Calu3 (cell line): Measurements from ENCODE around the gene STK17A. TPM values are rescaled to one million over a fixed set of nuclear protein-coding genes. Genes with fewer than 3 reads are reported as not detected.
"Not testable (repeated sequence)": the region's sequence is repeated elsewhere in the genome, so short reads cannot be mapped to it uniquely, and the experiment has no call there.

Source experiments
- BruUV-seq: library from RNA; stranded (reverse); fragments of 400-500 nt; replicated peaks from 2 replicates; lab custom pipeline; 2021; lab: Mats Ljungman, UMichigan
- CTCF ChIA-PET: fragments of 300-600 bp; sonication (Branson Sonifier 250); formaldehyde crosslinking; loops from one replicate; lab custom pipeline; 2022; ENCODE audit warnings: antibody characterized with exemption; lab: Charles Lee
- DNase-seq: peaks from one replicate; pipeline ENCODE4 v3.0.0; 2022
- H3K27ac Mint-ChIP-seq: one replicate; pipeline ENCODE4 v1.8.0; 2022; ENCODE audit warnings: mixed read lengths; ENCODE audit not compliant: unreplicated experiment
- H3K27me3 Mint-ChIP-seq: one replicate; pipeline ENCODE4 v1.8.0; 2022; ENCODE audit warnings: mixed read lengths; ENCODE audit not compliant: unreplicated experiment
- H3K36me3 Mint-ChIP-seq: one replicate; pipeline ENCODE4 v1.8.0; 2022; ENCODE audit warnings: mild to moderate bottlenecking, moderate library complexity, mixed read lengths; ENCODE audit not compliant: insufficient read depth, unreplicated experiment
- H3K4me1 Mint-ChIP-seq: one replicate; pipeline ENCODE4 v1.8.0; 2022; ENCODE audit warnings: mild to moderate bottlenecking, low read depth, mixed read lengths; ENCODE audit not compliant: unreplicated experiment
- H3K4me3 Mint-ChIP-seq: one replicate; pipeline ENCODE4 v1.8.0; 2022; ENCODE audit warnings: mild to moderate bottlenecking, low read depth, moderate library complexity, mixed read lengths; ENCODE audit not compliant: unreplicated experiment
- H3K9me3 Mint-ChIP-seq: one replicate; pipeline ENCODE4 v1.8.0; 2022; ENCODE audit warnings: low read depth, mixed read lengths; ENCODE audit not compliant: unreplicated experiment
- intact Hi-C: fragments of 100-400 bp; cut with micrococcal nuclease; formaldehyde crosslinking; loops from one replicate; pipeline ENCODE4 v1.10.0; 2022; ENCODE audit not compliant: unreplicated experiment
- total RNA-seq: library from RNA; stranded (reverse); gene quantifications from 2 replicates; pipeline ENCODE4 v1.2.3, GENCODE V29; 2022
- TF ChIP-seq, protein P1 (sequence below): fragments of 200-600 bp; IDR thresholded peaks from one replicate; pipeline ENCODE4 v1.8.0; 2022; ENCODE audit warnings: antibody characterized with exemption; ENCODE audit not compliant: unreplicated experiment

STK17A gene
- total RNA-seq, 1 experiment from 2014 or later: 53.5 TPM

DNA sequence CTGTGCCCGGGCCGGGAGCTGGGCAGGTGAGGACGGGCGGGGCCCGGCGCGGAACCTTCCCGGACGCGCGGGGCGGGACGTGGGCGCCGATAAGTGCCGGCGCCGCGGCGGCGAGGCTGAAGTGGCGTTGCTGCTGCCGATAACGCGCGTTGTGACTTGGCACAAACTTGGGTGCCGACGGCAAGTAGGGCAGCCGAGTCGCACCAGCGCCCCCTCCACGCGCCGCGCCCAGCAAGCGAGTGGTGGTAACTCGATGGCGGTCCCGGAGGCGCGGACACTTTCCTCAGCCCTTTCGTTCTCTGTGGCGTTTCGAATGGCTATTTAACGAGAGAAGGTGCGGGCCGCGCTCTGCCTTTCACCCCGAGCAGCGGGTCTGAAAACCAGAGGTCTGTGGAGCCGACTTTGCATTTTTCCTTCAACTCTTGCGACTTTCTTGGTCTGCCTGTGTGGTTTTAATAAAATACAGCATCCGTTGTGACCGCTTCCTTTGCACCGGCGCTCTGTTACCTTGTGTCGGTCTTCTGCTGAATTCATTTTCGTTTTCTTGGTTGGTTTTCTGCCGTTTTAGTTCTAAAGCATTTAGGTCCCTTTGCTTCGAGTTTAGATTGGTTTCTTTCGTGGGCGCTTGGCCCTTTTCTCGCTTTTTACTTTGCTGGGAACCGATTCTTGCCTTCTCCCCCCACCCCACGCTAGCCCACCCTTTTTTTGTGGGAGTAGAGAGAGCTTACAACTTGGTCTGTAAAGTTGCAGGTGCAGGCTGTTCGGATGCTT, 701 bp downstream of the STK17A start:
- CTCF ChIA-PET: interaction anchor here (0.6 to 4.7 kb wide), 36 partner anchors 8 to 651 kb away, joined by 3 to 201 read pairs (median 8); partner anchors contain the start of genes COA1, MRPL32, MRPS24 and PSMA2
- TF ChIP-seq, protein P1, sequence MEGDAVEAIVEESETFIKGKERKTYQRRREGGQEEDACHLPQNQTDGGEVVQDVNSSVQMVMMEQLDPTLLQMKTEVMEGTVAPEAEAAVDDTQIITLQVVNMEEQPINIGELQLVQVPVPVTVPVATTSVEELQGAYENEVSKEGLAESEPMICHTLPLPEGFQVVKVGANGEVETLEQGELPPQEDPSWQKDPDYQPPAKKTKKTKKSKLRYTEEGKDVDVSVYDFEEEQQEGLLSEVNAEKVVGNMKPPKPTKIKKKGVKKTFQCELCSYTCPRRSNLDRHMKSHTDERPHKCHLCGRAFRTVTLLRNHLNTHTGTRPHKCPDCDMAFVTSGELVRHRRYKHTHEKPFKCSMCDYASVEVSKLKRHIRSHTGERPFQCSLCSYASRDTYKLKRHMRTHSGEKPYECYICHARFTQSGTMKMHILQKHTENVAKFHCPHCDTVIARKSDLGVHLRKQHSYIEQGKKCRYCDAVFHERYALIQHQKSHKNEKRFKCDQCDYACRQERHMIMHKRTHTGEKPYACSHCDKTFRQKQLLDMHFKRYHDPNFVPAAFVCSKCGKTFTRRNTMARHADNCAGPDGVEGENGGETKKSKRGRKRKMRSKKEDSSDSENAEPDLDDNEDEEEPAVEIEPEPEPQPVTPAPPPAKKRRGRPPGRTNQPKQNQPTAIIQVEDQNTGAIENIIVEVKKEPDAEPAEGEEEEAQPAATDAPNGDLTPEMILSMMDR: peak; percentile 14
- peak; percentile 81 for DNase-seq
- Mint-ChIP-seq H3K4me1 (peaks cover 20% of the 10 kb centered on the region), H3K36me3 (peaks cover 45% of the 10 kb centered on the region), H3K27me3 (no peaks in the 10 kb centered on the region), H3K9me3 (no peaks in the 10 kb centered on the region), H3K4me3 (peak overlapping the region; percentile 92), H3K27ac (peak overlapping the region; percentile 86)
- BruUV-seq: no TSS peak
- intact Hi-C loops: loop anchor here (1.0 to 5.0 kb wide), 4 partner anchors 8 to 255 kb away; no protein-coding TSS in a partner anchor

DNA sequence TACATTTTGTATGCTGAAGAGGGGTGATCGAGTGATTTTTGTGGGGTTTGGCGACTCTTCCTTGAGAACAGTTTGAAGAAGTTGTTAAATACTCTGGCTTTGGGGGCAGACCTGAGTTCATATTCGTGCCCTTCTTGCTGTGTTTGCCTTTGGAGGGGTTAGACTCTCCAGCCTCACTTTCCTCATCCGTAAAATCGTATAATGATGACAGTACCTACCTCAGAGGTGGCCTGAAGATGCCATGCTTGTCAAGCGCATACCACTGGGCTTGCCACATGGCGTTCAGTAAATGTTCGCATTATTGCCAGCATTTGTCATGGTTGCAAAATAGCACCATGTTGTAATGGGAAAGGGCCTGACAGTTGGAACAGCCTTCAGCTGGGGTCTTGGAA, 1.3 kb downstream of the STK17A start:
- Mint-ChIP-seq H3K9me3 (no peaks in the 10 kb centered on the region), H3K27me3 (no peaks in the 10 kb centered on the region), H3K4me1 (peaks cover 26% of the 10 kb centered on the region), H3K36me3 (peaks cover 45% of the 10 kb centered on the region), H3K4me3 (peak overlapping the region; percentile 92), H3K27ac (peak overlapping the region; percentile 86)
- TSS peak; percentile 21 for BruUV-seq
- TF ChIP-seq, protein P1: no peak
- CTCF ChIA-PET: interaction anchor here (1.3 to 4.7 kb wide), 3 partner anchors 18 to 115 kb away, joined by 3 to 201 read pairs (median 7); no protein-coding TSS in a partner anchor
- DNase-seq: peak; percentile 54
- intact Hi-C loops: loop anchor here (2.0 to 5.0 kb wide), 2 partner anchors 43 to 63 kb away; no protein-coding TSS in a partner anchor

DNA sequence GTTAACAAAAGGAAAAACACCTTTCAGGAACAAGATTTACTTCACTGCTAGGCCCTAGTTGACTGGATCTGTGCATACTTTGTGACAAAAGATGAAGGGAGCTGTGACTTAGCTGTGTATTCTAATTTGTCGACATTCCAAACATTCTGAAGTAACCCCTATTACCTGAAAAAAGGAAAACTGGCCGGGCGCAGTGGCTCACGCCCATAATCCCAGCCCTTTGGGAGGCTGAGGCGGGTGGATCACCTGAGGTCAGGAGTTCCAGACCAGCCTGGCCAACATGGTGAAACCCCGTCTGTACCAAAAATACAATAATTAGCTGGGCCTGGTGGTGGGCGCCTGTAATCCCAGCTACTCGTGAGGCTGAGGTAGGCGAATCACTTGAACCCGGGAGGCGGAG, 1.8 kb downstream of the STK17A start:
- BruUV-seq, DNase-seq, H3K27me3 Mint-ChIP-seq, H3K9me3 Mint-ChIP-seq: not testable (repeated sequence)
- peak overlapping the region; percentile 92 for H3K4me3 Mint-ChIP-seq
- peak overlapping the region; percentile 86 for H3K27ac Mint-ChIP-seq
- H3K36me3 Mint-ChIP-seq: peaks cover 45% of the 10 kb centered on the region
- CTCF ChIA-PET: interaction anchor here (1.3 to 4.7 kb wide), 3 partner anchors 17 to 114 kb away, joined by 3 to 201 read pairs (median 7); no protein-coding TSS in a partner anchor
- intact Hi-C loops: loop anchor here (2.0 to 5.0 kb wide), 2 partner anchors 42 to 63 kb away; no protein-coding TSS in a partner anchor
- H3K4me1 Mint-ChIP-seq: peaks cover 32% of the 10 kb centered on the region

DNA sequence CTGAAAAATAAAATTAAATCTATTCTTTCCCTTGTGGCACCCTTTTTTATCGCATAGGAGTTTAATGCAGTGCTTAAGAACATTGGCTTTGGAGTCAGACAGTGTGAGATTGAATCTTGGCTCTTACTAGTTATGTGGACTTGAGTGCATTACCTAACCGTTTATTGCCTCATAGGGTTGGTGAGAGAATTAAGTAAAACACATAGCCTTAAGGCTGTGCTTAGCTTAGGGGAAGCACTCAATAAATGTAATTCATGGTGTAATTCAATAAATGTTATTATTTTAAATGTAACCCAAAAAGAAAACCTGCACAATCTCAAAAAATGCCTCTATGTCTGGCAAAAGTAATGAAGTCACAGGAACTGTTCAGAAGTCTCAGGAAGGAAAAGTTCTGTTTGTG, 2.7 kb downstream of the STK17A start:
- no peaks in the 10 kb centered on the region for H3K9me3 Mint-ChIP-seq
- peaks cover 39% of the 10 kb centered on the region for H3K4me1 Mint-ChIP-seq
- intact Hi-C loops: loop anchor here (2.0 kb wide), 1 partner anchor 41 kb away; no protein-coding TSS in a partner anchor
- TF ChIP-seq, protein P1: no peak
- peak overlapping the region; percentile 92 for H3K4me3 Mint-ChIP-seq
- no peaks in the 10 kb centered on the region for H3K27me3 Mint-ChIP-seq
- DNase-seq: no peak
- BruUV-seq: no TSS peak
- CTCF ChIA-PET: interaction anchor here (0.8 to 4.7 kb wide), 3 partner anchors 34 to 114 kb away, joined by 3 to 201 read pairs (median 7); no protein-coding TSS in a partner anchor
- peak overlapping the region; percentile 86 for H3K27ac Mint-ChIP-seq
- H3K36me3 Mint-ChIP-seq: peaks cover 45% of the 10 kb centered on the region
